Measurements from ENCODE around the gene COL6A2. TPM values are rescaled to one million over a fixed set of nuclear protein-coding genes. Genes with fewer than 3 reads are reported as not detected.

COL6A2 gene
- total and polyA plus RNA-seq, 2 of the 13 experiments (the other 11 are each of a cell fraction or from before 2014, with no cell fraction given), result 0.07 to 0.41 TPM

GRCh38 chr21:46153247-46154154, 55.6 kb downstream of the COL6A2 start (continued):
- no peak for TF ChIP-seq PHB2 (IDR thresholded peaks at IDR 0.05; ENCODE audit: partially characterized antibody)
- TF ChIP-seq ZNF761 (CRISPR knock-in tag; conservative IDR thresholded peaks at IDR 0.05), result 0 out of 2 replicates have a peak, but pooled peaks have one; percentile 51
- TF ChIP-seq, protein P1, sequence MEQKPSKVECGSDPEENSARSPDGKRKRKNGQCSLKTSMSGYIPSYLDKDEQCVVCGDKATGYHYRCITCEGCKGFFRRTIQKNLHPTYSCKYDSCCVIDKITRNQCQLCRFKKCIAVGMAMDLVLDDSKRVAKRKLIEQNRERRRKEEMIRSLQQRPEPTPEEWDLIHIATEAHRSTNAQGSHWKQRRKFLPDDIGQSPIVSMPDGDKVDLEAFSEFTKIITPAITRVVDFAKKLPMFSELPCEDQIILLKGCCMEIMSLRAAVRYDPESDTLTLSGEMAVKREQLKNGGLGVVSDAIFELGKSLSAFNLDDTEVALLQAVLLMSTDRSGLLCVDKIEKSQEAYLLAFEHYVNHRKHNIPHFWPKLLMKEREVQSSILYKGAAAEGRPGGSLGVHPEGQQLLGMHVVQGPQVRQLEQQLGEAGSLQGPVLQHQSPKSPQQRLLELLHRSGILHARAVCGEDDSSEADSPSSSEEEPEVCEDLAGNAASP (CRISPR knock-in tag; IDR thresholded peaks at IDR 0.05; ENCODE audit: borderline replicate concordance), result no peak
- TF ChIP-seq ZBTB20 (CRISPR knock-in tag; IDR thresholded peaks at IDR 0.05; ENCODE audit: borderline replicate concordance, low read depth), result no peak
- TF ChIP-seq SNAPC2 (CRISPR knock-in tag; IDR thresholded peaks at IDR 0.05), result peak; percentile 67; the same call in 1 of the 2 replicates
- TF ChIP-seq SMARCC2 (IDR thresholded peaks at IDR 0.05), result no peak
- no peak for TF ChIP-seq NFE2L1 (CRISPR knock-in tag; IDR thresholded peaks at IDR 0.05; ENCODE audit: borderline replicate concordance)
- TF ChIP-seq, protein P2, sequence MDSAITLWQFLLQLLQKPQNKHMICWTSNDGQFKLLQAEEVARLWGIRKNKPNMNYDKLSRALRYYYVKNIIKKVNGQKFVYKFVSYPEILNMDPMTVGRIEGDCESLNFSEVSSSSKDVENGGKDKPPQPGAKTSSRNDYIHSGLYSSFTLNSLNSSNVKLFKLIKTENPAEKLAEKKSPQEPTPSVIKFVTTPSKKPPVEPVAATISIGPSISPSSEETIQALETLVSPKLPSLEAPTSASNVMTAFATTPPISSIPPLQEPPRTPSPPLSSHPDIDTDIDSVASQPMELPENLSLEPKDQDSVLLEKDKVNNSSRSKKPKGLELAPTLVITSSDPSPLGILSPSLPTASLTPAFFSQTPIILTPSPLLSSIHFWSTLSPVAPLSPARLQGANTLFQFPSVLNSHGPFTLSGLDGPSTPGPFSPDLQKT (CRISPR knock-in tag; IDR thresholded peaks at IDR 0.05; ENCODE audit: borderline replicate concordance), result no peak
- TF ChIP-seq YY1 (IDR thresholded peaks at IDR 0.05; ENCODE audit: insufficient read depth, insufficient replicate concordance, low read depth, low read length), result peak; percentile 27
- no peak for TF ChIP-seq RELA (CRISPR knock-in tag; IDR thresholded peaks at IDR 0.05)
- TF ChIP-seq, protein P3, sequence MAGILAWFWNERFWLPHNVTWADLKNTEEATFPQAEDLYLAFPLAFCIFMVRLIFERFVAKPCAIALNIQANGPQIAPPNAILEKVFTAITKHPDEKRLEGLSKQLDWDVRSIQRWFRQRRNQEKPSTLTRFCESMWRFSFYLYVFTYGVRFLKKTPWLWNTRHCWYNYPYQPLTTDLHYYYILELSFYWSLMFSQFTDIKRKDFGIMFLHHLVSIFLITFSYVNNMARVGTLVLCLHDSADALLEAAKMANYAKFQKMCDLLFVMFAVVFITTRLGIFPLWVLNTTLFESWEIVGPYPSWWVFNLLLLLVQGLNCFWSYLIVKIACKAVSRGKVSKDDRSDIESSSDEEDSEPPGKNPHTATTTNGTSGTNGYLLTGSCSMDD (CRISPR knock-in tag; IDR thresholded peaks at IDR 0.05), result no peak
- TF ChIP-seq IRF9 (CRISPR knock-in tag; IDR thresholded peaks at IDR 0.05; ENCODE audit: borderline replicate concordance), result peak; percentile 45; the same call in 1 of the 2 replicates
- no peak for TF ChIP-seq ZNF101 (CRISPR knock-in tag; IDR thresholded peaks at IDR 0.05; ENCODE audit: borderline replicate concordance, low read depth)
- TF ChIP-seq, protein P4, sequence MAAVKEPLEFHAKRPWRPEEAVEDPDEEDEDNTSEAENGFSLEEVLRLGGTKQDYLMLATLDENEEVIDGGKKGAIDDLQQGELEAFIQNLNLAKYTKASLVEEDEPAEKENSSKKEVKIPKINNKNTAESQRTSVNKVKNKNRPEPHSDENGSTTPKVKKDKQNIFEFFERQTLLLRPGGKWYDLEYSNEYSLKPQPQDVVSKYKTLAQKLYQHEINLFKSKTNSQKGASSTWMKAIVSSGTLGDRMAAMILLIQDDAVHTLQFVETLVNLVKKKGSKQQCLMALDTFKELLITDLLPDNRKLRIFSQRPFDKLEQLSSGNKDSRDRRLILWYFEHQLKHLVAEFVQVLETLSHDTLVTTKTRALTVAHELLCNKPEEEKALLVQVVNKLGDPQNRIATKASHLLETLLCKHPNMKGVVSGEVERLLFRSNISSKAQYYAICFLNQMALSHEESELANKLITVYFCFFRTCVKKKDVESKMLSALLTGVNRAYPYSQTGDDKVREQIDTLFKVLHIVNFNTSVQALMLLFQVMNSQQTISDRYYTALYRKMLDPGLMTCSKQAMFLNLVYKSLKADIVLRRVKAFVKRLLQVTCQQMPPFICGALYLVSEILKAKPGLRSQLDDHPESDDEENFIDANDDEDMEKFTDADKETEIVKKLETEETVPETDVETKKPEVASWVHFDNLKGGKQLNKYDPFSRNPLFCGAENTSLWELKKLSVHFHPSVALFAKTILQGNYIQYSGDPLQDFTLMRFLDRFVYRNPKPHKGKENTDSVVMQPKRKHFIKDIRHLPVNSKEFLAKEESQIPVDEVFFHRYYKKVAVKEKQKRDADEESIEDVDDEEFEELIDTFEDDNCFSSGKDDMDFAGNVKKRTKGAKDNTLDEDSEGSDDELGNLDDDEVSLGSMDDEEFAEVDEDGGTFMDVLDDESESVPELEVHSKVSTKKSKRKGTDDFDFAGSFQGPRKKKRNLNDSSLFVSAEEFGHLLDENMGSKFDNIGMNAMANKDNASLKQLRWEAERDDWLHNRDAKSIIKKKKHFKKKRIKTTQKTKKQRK (IDR thresholded peaks at IDR 0.05; ENCODE audit: low read length), result no peak
- TF ChIP-seq ELF1 (CRISPR knock-in tag; IDR thresholded peaks at IDR 0.05), result no peak
- peak; percentile 7; the same call in 1 of the 2 replicates for TF ChIP-seq SOX5 (CRISPR knock-in tag; IDR thresholded peaks at IDR 0.05; ENCODE audit: borderline replicate concordance)
- peak; percentile 75; the same call in 1 of the 2 replicates for TF ChIP-seq TARDBP (CRISPR knock-in tag; IDR thresholded peaks at IDR 0.05)
- 0 out of 2 replicates have a peak, but pooled peaks have one; percentile 17 for TF ChIP-seq ZNF317 (CRISPR knock-in tag; IDR thresholded peaks at IDR 0.05)
